Loucy (cell line): ENCODE data around the gene MLIP.

Experiments
- H2AFZ ChIP-seq: fragments of 200-600 bp; sonication (generic); 2 replicates; pipeline ENCODE4 v1.6.0; 2016; ENCODE audit warnings: antibody characterized with exemption, mild to moderate bottlenecking, low read length, moderate library complexity
- H3F3A ChIP-seq: fragments of 200-600 bp; 2 replicates; pipeline ENCODE4 v1.6.0; 2016; ENCODE audit warnings: antibody characterized with exemption, low read depth, mild to moderate bottlenecking
- H3K27me3 ChIP-seq: fragments of 200-600 bp; sonication (generic); 2 replicates; pipeline ENCODE4 v1.6.1; 2014; ENCODE audit warnings: low read length, mild to moderate bottlenecking; ENCODE audit not compliant: insufficient read depth, poor library complexity, severe bottlenecking
- H3K36me3 ChIP-seq: fragments of 200-600 bp; sonication (generic); 2 replicates; pipeline ENCODE4 v1.6.1; 2016; ENCODE audit warnings: low read length; ENCODE audit not compliant: insufficient read depth
- H3K4me1 ChIP-seq: fragments of 200-600 bp; sonication (generic); 2 replicates; pipeline ENCODE4 v1.5.1; 2014; ENCODE audit warnings: low read length, mild to moderate bottlenecking; ENCODE audit not compliant: insufficient read depth, poor library complexity, severe bottlenecking
- H3K4me2 ChIP-seq: fragments of 200-600 bp; sonication (generic); 2 replicates; pipeline ENCODE4 v1.6.0; 2014; ENCODE audit warnings: antibody characterized with exemption, low read length, low read depth, mild to moderate bottlenecking; ENCODE audit not compliant: poor library complexity, severe bottlenecking
- H3K4me3 ChIP-seq: fragments of 200-600 bp; sonication (generic); 2 replicates; pipeline ENCODE4 v1.5.1; 2014; ENCODE audit warnings: low read length, mild to moderate bottlenecking, mixed read lengths; ENCODE audit not compliant: poor library complexity, severe bottlenecking
- H3K79me2 ChIP-seq: fragments of 200-600 bp; sonication (generic); 2 replicates; pipeline ENCODE4 v1.6.1; 2014; ENCODE audit warnings: low read length; ENCODE audit not compliant: insufficient read depth
- H3K9ac ChIP-seq: fragments of 200-600 bp; sonication (generic); 2 replicates; pipeline ENCODE4 v1.6.0; 2014; ENCODE audit warnings: mild to moderate bottlenecking, low read depth, low read length, moderate library complexity; ENCODE audit not compliant: poor library complexity, severe bottlenecking
- H3K9me2 ChIP-seq: fragments of 200-600 bp; sonication (generic); replicated peaks from 2 replicates; pipeline ENCODE4 v1.6.1; 2016; ENCODE audit warnings: low read depth, low read length, mixed read lengths
- H3K9me3 ChIP-seq: fragments of 200-600 bp; sonication (generic); 2 replicates; pipeline ENCODE4 v1.6.1; 2014; ENCODE audit warnings: mild to moderate bottlenecking, antibody characterized with exemption, low read length, low read depth; ENCODE audit not compliant: insufficient read depth
- H4K20me1 ChIP-seq: fragments of 200-600 bp; sonication (generic); 2 replicates; pipeline ENCODE4 v1.6.0; 2014; ENCODE audit warnings: antibody characterized with exemption, low read length, mild to moderate bottlenecking; ENCODE audit not compliant: insufficient read depth, poor library complexity, severe bottlenecking
- CTCF ChIP-seq: fragments of 200-600 bp; sonication (generic); conservative IDR thresholded peaks from 2 replicates; pipeline ENCODE4 v1.5.1; 2014; ENCODE audit warnings: mild to moderate bottlenecking, antibody characterized with exemption, low read length
- EZH2phosphoT487 ChIP-seq: fragments of 200-600 bp; IDR thresholded peaks from 2 replicates; pipeline ENCODE4 v1.6.1; 2018; ENCODE audit warnings: antibody characterized with exemption, mild to moderate bottlenecking, moderate library complexity, borderline replicate concordance

MLIP gene

GRCh38 chr6:54106727-54107126, 4.5 kb upstream of the MLIP start:
- Histone ChIP-seq H3K9me2 (no peaks in the 10 kb centered on the region), H2AFZ (no peak overlapping the region), H3K9me3 (no peaks in the 10 kb centered on the region), H4K20me1 (no peaks in the 10 kb centered on the region), H3K4me3 (no peak overlapping the region), H3K36me3 (no peaks in the 10 kb centered on the region), H3K4me2 (no peak overlapping the region), H3K79me2 (no peaks in the 10 kb centered on the region), H3F3A (no peaks in the 10 kb centered on the region), H3K9ac (no peak overlapping the region), H3K27me3 (no peaks in the 10 kb centered on the region), H3K4me1 (peaks cover 4% of the 10 kb centered on the region)
- TF ChIP-seq CTCF (no peak), EZH2phosphoT487 (no peak)

DNA sequence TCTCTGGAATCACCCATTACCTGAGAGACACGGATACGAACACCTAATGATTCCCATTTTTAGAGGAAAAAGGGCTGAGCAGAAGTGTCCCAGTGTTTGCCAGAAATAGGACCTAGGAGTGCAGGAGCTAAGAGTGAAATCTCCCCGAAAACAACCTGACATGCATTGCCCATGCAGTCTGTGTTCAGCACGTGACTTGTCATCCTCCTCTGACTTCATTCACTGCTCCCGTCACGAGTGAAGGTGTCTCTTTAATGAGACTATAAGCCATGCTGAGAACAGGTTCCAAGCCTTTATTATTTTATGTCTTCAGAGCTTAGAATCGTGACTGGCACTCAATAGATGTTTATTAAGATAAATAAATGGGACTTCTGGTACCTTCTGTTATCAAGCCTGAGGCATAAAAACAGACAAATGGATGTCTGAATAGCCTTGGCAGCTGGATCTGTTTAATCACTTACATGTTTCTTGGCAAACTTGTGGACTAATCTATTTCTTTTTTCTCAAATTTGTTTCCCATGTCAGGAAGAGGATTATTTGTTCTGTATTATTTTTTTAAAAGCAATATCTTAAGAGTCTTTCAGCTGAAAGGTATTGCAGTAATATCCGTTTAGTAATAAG, 3.7 kb upstream of the MLIP start:
- Histone ChIP-seq H4K20me1 (no peaks in the 10 kb centered on the region), H3K27me3 (no peaks in the 10 kb centered on the region), H3K9ac (no peak overlapping the region), H3K79me2 (no peaks in the 10 kb centered on the region), H3K9me3 (no peaks in the 10 kb centered on the region), H3K9me2 (no peaks in the 10 kb centered on the region), H3K4me3 (no peak overlapping the region), H3K4me2 (no peak overlapping the region), H3K4me1 (peaks cover 12% of the 10 kb centered on the region), H3F3A (no peaks in the 10 kb centered on the region), H3K36me3 (no peaks in the 10 kb centered on the region), H2AFZ (no peak overlapping the region)
- TF ChIP-seq CTCF, result no peak

- Histone ChIP-seq H3K27me3 (no peaks in the 10 kb centered on the region), H4K20me1 (no peaks in the 10 kb centered on the region), H3K9me2 (no peaks in the 10 kb centered on the region), H3F3A (no peaks in the 10 kb centered on the region), H2AFZ (no peak overlapping the region), H3K79me2 (no peaks in the 10 kb centered on the region), H3K9ac (no peak overlapping the region), H3K36me3 (no peaks in the 10 kb centered on the region), H3K4me3 (no peak overlapping the region), H3K4me1 (peaks cover 19% of the 10 kb centered on the region), H3K9me3 (no peaks in the 10 kb centered on the region), H3K4me2 (no peak overlapping the region)
- no peak for TF ChIP-seq CTCF
- TF ChIP-seq EZH2phosphoT487, result no peak
Measured at GRCh38 chr6:54108271-54108670, 3.0 kb upstream of the MLIP start.
